PC-9 (cell line): ENCODE measurements around the gene EXD3. TPM values are rescaled to one million over a fixed set of nuclear protein-coding genes. Genes with fewer than 3 reads are reported as not detected.

ENCODE experiments used
- BruUV-seq: library from RNA; stranded (reverse); fragments of 400-500 nt; replicated peaks from 2 replicates; lab custom pipeline; 2021; lab: Mats Ljungman, UMichigan
- CTCF ChIA-PET: fragments of 300-600 bp; sonication (Branson Sonifier 250); formaldehyde crosslinking; loops from one replicate; lab custom pipeline; 2022; ENCODE audit warnings: antibody characterized with exemption; lab: Charles Lee
- POLR2A ChIA-PET: fragments of 300-600 bp; sonication (Branson Sonifier 250); formaldehyde crosslinking; loops from one replicate; lab custom pipeline; 2022; ENCODE audit warnings: antibody characterized with exemption; ENCODE audit not compliant: unreplicated experiment; lab: Charles Lee
- DNase-seq, 2 experiments: peaks; one replicate each; pipeline versions ENCODE4 v3.0.0 to v3.0.0-alpha.2; 2015 to 2022; ENCODE audit warnings: mixed read lengths in 1 of 2
- H2AFZ ChIP-seq: fragments of 200-600 bp; sonication (generic); 2 replicates; pipeline ENCODE4 v1.8.1; 2017; ENCODE audit warnings: antibody characterized with exemption
- H3F3A ChIP-seq: fragments of 200-600 bp; sonication (generic); 2 replicates; pipeline ENCODE4 v1.8.1; 2017; ENCODE audit warnings: antibody characterized with exemption, mild to moderate bottlenecking, low read depth; ENCODE audit not compliant: insufficient read depth
- H3K27ac ChIP-seq: fragments of 200-600 bp; sonication (generic); 2 replicates; pipeline ENCODE4 v1.6.1; 2016; ENCODE audit warnings: mixed run types
- H3K27me3 ChIP-seq: fragments of 200-600 bp; sonication (generic); 2 replicates; pipeline ENCODE4 v1.6.1; 2016; ENCODE audit warnings: low read depth, mixed run types; ENCODE audit not compliant: insufficient read depth
- H3K36me3 ChIP-seq: fragments of 200-600 bp; sonication (generic); 2 replicates; pipeline ENCODE4 v1.6.1; 2016; ENCODE audit warnings: low read depth, mixed run types
- H3K4me1 ChIP-seq: fragments of 200-600 bp; sonication (generic); replicated peaks from 2 replicates; pipeline ENCODE4 v1.6.1; 2016; ENCODE audit warnings: mixed run types; ENCODE audit not compliant: insufficient read depth
- H3K4me2 ChIP-seq: fragments of 200-600 bp; sonication (generic); 2 replicates; pipeline ENCODE4 v1.6.1; 2017; ENCODE audit warnings: mixed run types
- H3K4me3 ChIP-seq: fragments of 200-600 bp; sonication (generic); 2 replicates; pipeline ENCODE4 v1.6.1; 2016; ENCODE audit warnings: mixed run types
- H3K79me2 ChIP-seq: fragments of 200-600 bp; sonication (generic); 2 replicates; pipeline ENCODE4 v1.6.1; 2017; ENCODE audit warnings: low read depth, mixed run types
- H3K9me2 ChIP-seq: fragments of 200-600 bp; sonication (generic); 2 replicates; pipeline ENCODE4 v1.8.1; 2017; ENCODE audit warnings: mild to moderate bottlenecking; ENCODE audit not compliant: insufficient read depth
- H3K9me3 ChIP-seq: fragments of 200-600 bp; sonication (generic); 2 replicates; pipeline ENCODE4 v1.8.1; 2016; ENCODE audit warnings: low read depth; ENCODE audit not compliant: insufficient read depth
- H4K20me1 ChIP-seq: fragments of 200-600 bp; sonication (generic); 2 replicates; pipeline ENCODE4 v1.8.1; 2017; ENCODE audit not compliant: insufficient read depth
- CTCF ChIP-seq: fragments of 200-600 bp; sonication (generic); conservative IDR thresholded peaks from 2 replicates; pipeline ENCODE4 v1.6.1; 2017; ENCODE audit warnings: mixed run types, antibody characterized with exemption, mild to moderate bottlenecking, moderate library complexity
- EZH2 ChIP-seq: fragments of 200-600 bp; sonication (generic); IDR thresholded peaks from 2 replicates; pipeline ENCODE4 v1.8.0; 2017; ENCODE audit warnings: antibody characterized with exemption, low read depth
- intact Hi-C: fragments of 100-400 bp; cut with micrococcal nuclease; formaldehyde crosslinking; loops from one replicate; pipeline ENCODE4 v1.10.0; 2022; ENCODE audit not compliant: unreplicated experiment
- total RNA-seq: library from RNA; stranded (reverse); gene quantifications from 2 replicates; pipeline ENCODE4 v1.2.3, GENCODE V29; 2021

Gene EXD3
- total RNA-seq, 1 experiment from 2014 or later, result 23.7 TPM

- Histone ChIP-seq H3K36me3 (no peaks in the 10 kb centered on the region), H3F3A (peaks cover 23% of the 10 kb centered on the region), H3K4me1 (no peaks in the 10 kb centered on the region), H2AFZ (no peak overlapping the region), H3K9me2 (no peaks in the 10 kb centered on the region), H3K9me3 (no peaks in the 10 kb centered on the region), H3K27ac (no peak overlapping the region), H3K27me3 (no peaks in the 10 kb centered on the region), H4K20me1 (no peaks in the 10 kb centered on the region), H3K4me2 (no peak overlapping the region), H3K4me3 (no peak overlapping the region), H3K79me2 (no peaks in the 10 kb centered on the region)
- intact Hi-C loops, result no loop called here
- no peak for DNase-seq
- no peak for TF ChIP-seq CTCF
- no peak for TF ChIP-seq EZH2
- ChIA-PET POLR2A (no interaction called here), CTCF (interaction anchor here (0.7 kb wide), 1 partner anchor 39 kb away, joined by 5 read pairs; no protein-coding TSS in a partner anchor)
- no TSS peak for BruUV-seq
Observed at GRCh38 chr9:137293094-137293481, 129.9 kb downstream of the EXD3 start.

- H3K4me1 ChIP-seq, result no peaks in the 10 kb centered on the region
- H4K20me1 ChIP-seq, result no peaks in the 10 kb centered on the region
- TF ChIP-seq CTCF (peak; percentile 74), EZH2 (no peak)
- H3F3A ChIP-seq, result peaks cover 10% of the 10 kb centered on the region; the same call in 1 of the 2 replicates
- no peak overlapping the region for H2AFZ ChIP-seq
- no TSS peak for BruUV-seq
- H3K9me3 ChIP-seq, result no peaks in the 10 kb centered on the region
- ChIA-PET POLR2A (interaction anchor here (0.6 to 1.2 kb wide), 2 partner anchors 9 to 143 kb away, joined by 3 to 4 read pairs; partner anchors contain the start of gene TOR4A), CTCF (interaction anchor here (0.6 to 0.7 kb wide), 5 partner anchors 50 to 471 kb away, joined by 3 to 5 read pairs (median 4); no protein-coding TSS in a partner anchor)
- peaks cover 7% of the 10 kb centered on the region; the same call in 1 of the 2 replicates for H3K36me3 ChIP-seq
- no peaks in the 10 kb centered on the region for H3K9me2 ChIP-seq
- H3K27ac ChIP-seq, result no peak overlapping the region
- no peaks in the 10 kb centered on the region for H3K27me3 ChIP-seq
- peak; percentile 63 to 69 for DNase-seq
- no peak overlapping the region for H3K4me3 ChIP-seq
- intact Hi-C loops, result no loop called here
- no peak overlapping the region for H3K4me2 ChIP-seq
- H3K79me2 ChIP-seq, result no peaks in the 10 kb centered on the region
Observed at GRCh38 chr9:137286975-137287383, 136.0 kb downstream of the EXD3 start.

GRCh38 chr9:137281345-137282116 lies 141.4 kb downstream of the EXD3 start:
- DNase-seq, result no peak
- H2AFZ ChIP-seq, result no peak overlapping the region
- peaks cover 12% of the 10 kb centered on the region for H3K4me1 ChIP-seq
- CTCF ChIA-PET, result interaction anchor here (0.5 to 0.7 kb wide), 2 partner anchors 496 to 994 kb away, joined by 3 read pairs; no protein-coding TSS in a partner anchor
- peaks cover 26% of the 10 kb centered on the region; the same call in 1 of the 2 replicates for H3K79me2 ChIP-seq
- no peak overlapping the region for H3K4me2 ChIP-seq
- no peaks in the 10 kb centered on the region for H4K20me1 ChIP-seq
- intact Hi-C loops, result no loop called here
- no peaks in the 10 kb centered on the region for H3K9me2 ChIP-seq
- H3K4me3 ChIP-seq, result no peak overlapping the region
- no TSS peak for BruUV-seq
- peaks cover 17% of the 10 kb centered on the region for H3F3A ChIP-seq
- H3K27me3 ChIP-seq, result no peaks in the 10 kb centered on the region
- no peaks in the 10 kb centered on the region for H3K9me3 ChIP-seq
- peaks cover 7% of the 10 kb centered on the region; the same call in 1 of the 2 replicates for H3K36me3 ChIP-seq
- POLR2A ChIA-PET, result no interaction called here
- no peak for TF ChIP-seq EZH2
- H3K27ac ChIP-seq, result no peak overlapping the region
